GM12872 (cell line): ENCODE data around the gene PCGF1.

Source experiments
- TF ChIP-seq, protein P1 (sequence below): IDR thresholded peaks from 3 replicates; pipeline ENCODE4 v1.5.1; 2011; ENCODE audit warnings: low read depth, mild to moderate bottlenecking, low read length, moderate library complexity; ENCODE audit not compliant: insufficient read depth

The PCGF1 gene

DNA sequence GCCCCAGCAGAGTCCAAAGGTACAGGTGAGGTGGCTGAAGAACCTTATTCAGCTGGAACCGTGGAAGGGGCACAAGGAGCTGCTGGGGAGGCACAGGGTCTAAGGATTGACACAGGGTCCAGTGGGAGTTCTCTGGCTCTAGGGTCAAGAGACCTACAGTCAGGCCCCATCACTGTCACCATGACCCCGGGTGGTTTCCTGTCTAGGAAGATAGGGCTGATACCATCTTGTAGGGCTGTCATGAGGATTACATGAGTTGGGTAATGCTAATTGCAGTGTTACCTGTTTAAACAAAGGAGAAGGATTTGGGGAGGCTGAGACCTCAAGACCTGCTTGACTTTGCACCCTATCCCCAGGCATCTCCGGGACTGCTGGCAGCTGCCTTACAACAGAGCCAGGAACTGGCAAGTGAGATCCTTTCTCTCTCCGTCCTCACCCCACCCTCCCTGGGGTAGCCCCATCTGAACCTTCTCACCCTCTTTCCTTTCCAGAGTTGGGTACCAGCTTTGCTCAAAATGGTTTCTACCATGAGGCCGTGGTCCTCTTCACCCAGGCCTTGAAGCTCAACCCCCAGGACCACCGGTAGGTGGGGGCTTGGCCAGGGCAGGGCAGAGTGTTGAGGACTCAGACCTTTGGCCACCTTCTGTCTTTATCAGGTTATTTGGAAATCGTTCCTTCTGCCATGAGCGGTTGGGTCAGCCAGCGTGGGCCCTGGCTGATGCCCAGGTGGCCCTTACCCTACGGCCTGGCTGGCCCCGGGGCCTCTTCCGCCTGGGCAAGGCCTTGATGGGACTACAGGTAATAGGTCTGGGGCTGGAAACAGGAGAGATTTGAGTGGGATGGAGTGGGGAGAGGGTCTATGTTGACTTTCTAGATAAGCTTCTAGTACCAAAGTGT is 15.6 kb downstream of the PCGF1 start:
- TF ChIP-seq, protein P1, sequence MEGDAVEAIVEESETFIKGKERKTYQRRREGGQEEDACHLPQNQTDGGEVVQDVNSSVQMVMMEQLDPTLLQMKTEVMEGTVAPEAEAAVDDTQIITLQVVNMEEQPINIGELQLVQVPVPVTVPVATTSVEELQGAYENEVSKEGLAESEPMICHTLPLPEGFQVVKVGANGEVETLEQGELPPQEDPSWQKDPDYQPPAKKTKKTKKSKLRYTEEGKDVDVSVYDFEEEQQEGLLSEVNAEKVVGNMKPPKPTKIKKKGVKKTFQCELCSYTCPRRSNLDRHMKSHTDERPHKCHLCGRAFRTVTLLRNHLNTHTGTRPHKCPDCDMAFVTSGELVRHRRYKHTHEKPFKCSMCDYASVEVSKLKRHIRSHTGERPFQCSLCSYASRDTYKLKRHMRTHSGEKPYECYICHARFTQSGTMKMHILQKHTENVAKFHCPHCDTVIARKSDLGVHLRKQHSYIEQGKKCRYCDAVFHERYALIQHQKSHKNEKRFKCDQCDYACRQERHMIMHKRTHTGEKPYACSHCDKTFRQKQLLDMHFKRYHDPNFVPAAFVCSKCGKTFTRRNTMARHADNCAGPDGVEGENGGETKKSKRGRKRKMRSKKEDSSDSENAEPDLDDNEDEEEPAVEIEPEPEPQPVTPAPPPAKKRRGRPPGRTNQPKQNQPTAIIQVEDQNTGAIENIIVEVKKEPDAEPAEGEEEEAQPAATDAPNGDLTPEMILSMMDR, result no peak

DNA sequence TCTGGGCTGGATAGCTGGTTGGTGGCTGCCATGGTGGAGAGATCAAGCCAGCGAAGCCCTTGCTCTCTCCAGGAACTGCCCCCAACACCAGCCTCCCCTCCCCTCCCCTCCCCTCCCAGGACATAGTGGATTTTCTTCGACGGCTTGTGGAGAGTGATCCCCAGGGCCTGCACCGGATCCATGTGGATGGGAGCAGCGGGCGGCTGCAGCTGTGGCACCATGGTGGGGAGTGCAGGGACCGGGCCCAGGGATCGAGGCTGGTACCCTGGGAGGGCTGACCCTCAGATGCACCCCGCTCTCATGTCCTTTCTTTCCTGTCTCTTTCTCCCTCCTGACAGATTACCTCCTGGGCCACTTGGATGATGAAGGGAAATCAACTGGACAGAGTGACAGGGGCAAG is 17.6 kb downstream of the PCGF1 start:
- TF ChIP-seq, protein P1, result no peak

DNA sequence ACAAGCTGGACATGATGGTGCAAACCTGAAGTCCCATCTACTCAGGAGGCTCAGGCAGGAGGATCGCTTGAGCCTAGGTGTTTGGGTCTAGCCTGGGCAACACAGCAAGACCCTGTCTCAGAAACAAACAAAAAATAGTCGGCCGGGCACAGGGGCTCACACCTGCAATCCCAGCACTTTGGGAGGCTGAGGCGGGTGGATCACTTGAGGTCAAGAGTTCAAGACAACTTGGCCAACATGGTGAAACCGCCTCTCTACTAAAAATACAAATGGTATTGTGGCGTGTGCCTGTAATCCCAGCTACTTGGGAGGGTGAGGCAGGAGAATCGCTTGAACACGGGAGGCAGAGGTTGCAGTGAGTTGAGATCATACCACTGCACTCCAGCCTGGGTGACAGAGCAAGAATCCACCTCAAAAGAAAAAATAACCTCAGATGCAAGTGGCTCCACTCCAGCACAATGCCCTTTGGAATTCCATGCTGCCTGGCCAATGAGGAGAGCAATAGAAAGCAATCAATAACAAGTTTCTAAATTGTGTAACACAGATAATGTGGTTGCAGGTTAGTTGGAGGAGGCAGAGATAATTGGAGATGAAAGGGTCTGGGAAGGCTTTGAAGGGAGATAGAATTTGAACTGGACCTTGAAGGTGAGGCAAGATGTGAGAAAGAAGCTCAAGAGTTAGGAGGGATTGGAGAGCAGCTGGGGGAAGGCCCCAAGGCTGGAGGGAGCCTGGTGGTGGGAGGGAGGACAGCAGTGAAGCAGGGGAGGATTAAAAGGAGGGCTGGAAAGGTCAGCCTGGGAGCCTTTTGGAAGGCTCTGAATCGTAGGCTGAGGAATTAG is 18.6 kb downstream of the PCGF1 start:
- TF ChIP-seq, protein P1, result no peak

DNA sequence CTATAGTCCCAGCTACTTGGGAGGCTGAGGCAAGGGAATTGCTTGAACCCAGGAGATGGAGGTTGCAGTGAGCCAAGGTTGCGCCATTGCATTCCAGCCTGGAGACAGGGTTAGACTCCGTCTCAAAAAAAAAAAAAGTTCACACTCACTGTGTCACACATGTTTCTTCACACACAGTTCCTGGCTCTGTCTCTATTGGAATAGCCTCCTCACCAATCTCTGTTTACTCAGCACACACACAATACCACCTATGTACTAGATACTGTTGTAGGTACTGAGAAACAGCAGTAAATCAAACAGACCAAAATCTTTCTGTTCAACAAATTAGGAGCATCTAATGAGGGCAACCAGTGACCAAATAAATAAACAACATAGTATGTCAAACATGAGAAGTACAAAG is 21.4 kb downstream of the PCGF1 start:
- TF ChIP-seq, protein P1, result no peak

DNA sequence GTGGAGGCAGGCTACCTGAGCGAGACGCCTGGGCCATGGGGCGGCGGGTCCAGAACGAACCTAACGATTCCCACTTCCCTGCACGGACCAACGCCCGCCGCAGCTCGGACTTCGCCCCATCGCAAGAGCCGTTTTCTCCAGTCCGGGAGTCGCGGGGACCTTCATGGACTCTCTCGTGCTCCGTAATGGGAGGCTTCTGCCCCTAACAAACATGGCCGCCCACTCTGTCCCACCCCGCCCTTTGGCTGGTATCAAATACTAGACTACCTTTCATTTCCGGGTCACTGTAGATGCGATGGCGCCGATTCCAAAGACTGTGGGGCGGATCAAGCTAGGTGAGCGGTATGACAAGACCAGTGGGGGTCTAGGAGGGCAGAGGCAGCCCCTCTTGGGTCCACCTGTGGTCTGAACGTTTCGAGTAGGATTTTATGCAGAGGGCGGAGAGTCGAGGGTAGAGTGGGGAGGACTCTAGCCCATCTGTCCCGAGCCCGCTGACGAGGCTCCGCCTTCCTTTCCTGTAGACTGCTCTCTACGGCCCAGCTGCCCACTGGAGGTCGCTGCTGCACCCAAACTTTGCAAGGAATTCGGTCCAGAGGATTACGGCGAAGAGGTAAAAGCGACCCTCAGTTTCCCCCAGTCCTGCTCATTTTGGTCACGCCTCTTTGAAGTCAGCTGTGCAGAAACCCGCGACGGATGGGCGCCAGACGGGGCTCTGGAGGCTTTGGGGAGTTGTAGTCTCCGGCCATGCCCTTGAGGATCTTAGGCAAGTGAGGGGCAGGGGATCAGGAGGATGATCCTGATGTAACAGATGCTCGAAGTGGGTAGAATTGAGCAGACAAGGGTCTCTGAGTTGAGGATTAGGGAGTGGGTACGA is 24.5 kb downstream of the PCGF1 start, which contains the start of the genes CCDC142 and TTC31:
Gene CCDC142, minus strand, starts transcription at position 198 of the 874 bp plus-strand sequence. Its CDS starts 161 bp downstream, at position 37.
Gene TTC31, plus strand, starts transcription at position 281 of the 874 bp plus-strand sequence. Its CDS starts 15 bp downstream, at position 296.
- TF ChIP-seq, protein P1, result peak; percentile 92

DNA sequence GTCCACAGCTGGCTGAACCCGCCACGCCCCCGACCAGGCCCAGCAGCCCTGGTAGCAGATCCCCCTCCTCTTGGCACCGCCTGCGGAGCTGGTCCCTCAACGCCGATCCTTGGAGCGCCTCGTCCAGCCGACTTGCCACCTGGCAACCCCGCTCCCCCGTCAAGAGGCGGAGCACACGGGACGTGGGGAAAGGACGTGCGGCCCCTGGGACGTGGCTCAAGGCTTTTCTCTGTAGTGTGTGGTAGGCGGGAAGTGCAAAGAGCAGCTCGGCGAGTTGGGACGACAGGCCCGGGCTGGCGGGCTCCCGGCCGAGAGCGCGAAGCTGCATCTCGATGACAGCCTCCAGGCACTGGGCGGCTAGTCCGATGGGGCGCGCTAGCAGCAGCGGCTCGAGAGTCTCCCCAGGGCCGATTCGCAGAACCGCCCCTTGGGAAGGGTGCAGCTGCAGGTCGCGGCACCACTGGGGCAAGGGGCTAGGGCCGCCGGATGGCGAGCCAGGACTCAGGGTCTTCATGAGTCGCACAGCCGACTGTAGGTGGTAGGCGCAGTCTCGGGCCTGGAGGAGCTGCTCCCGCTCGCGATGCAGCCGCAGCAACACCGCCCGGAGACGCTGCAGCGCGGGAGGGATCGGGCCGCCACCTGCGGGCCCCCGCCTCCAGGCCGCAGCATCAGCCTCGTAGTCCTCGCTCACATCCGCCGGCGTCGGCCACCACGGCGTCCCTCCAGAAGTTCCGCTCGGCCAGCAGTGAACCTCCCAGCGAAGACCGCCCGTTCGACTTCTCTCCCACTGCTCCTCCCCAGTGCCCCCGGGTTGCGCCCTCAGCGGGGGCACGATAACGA is 25.3 kb downstream of the PCGF1 start:
- TF ChIP-seq, protein P1, result no peak
